ENCODE data around the gene ARSB. TPM values are rescaled to one million over a fixed set of nuclear protein-coding genes. Genes with fewer than 3 reads are reported as not detected.

The ARSB gene
- total RNA-seq, 1 experiment from 2014 or later, result 11.4 TPM

- Mint-ChIP-seq H3K4me1 (peaks cover 13 to 14% of the 10 kb centered on the region in 2 experiments), H3K9me3 (no peaks in the 10 kb centered on the region), H3K27me3 (ENCODE audit: low read depth) (no peaks in the 10 kb centered on the region), H3K36me3 (ENCODE audit: insufficient read depth in 1 of 3, low read depth in 3 of 3) (peaks cover 0 to under 1% (median 0%) of the 10 kb centered on the region in 3 experiments; a peak in 1 of 7 replicates), H3K4me3 (no peak overlapping the region; a peak in 1 of 5 replicates), H3K27ac (no peak overlapping the region)
- Histone ChIP-seq H3K4me1 (ENCODE audit: insufficient read depth, low read length) (no peaks in the 10 kb centered on the region), H3K9ac (ENCODE audit: extremely low read depth, insufficient read length, low read length) (no peak overlapping the region), H2BK20ac (ENCODE audit: low read depth, low read length, poor library complexity, severe bottlenecking) (no peak overlapping the region), H3K9me3 (ENCODE audit: control insufficient read depth, low read depth, low read length) (no peaks in the 10 kb centered on the region), H2AK5ac (ENCODE audit: insufficient read length, low read length) (no peak overlapping the region), H3K27ac (ENCODE audit: insufficient read length, low read depth, low read length) (no peak overlapping the region), H3K23me2 (ENCODE audit: insufficient read length, low read depth, low read length, poor library complexity, severe bottlenecking) (no peaks in the 10 kb centered on the region), H3K14ac (ENCODE audit: insufficient read depth, low read length) (no peak overlapping the region), H3K4me2 (ENCODE audit: insufficient read depth, insufficient read length, low read length) (no peak overlapping the region), H2BK15ac (ENCODE audit: low read depth, low read length) (no peak overlapping the region), H3K79me2 (ENCODE audit: insufficient read depth, low read length) (no peaks in the 10 kb centered on the region), H4K8ac (replicated peaks; ENCODE audit: insufficient read length, low read depth, low read length) (no peak overlapping the region), H2BK12ac (ENCODE audit: insufficient read length, low read depth, low read length) (no peak overlapping the region), H3K56ac (ENCODE audit: insufficient read length, low read depth, low read length) (no peak overlapping the region), H4K91ac (ENCODE audit: insufficient read length, low read depth, low read length) (no peak overlapping the region), H3K23ac (ENCODE audit: insufficient read length, low read depth, low read length) (no peak overlapping the region), H3T11ph (ENCODE audit: low read length) (no peak overlapping the region), H3K4ac (ENCODE audit: low read depth, low read length) (no peak overlapping the region), H4K5ac (ENCODE audit: insufficient read length, low read depth, low read length) (no peak overlapping the region), H3K27me3 (ENCODE audit: insufficient read depth, low read length) (no peaks in the 10 kb centered on the region), H2BK5ac (ENCODE audit: insufficient read length, low read length) (no peak overlapping the region), H3K79me1 (ENCODE audit: insufficient read depth, low read depth, low read length, poor library complexity, severe bottlenecking) (no peaks in the 10 kb centered on the region), H3K18ac (ENCODE audit: insufficient read length, low read depth, low read length) (no peak overlapping the region), H2BK120ac (ENCODE audit: low read depth, low read length, poor library complexity, severe bottlenecking) (no peak overlapping the region), H2AFZ (ENCODE audit: low read length) (no peak overlapping the region), H4K20me1 (ENCODE audit: control insufficient read depth, insufficient read depth, insufficient read length) (no peaks in the 10 kb centered on the region)
- WGBS (ENCODE audit: extremely low coverage, insufficient read length, low lambda C conversion rate), result no CpG with 5 or more reads among the region's 1 CpG
- DNase-seq, result no peak
- TF ChIP-seq CTCF (conservative IDR thresholded peaks at IDR 0.05), result no peak
Measured at GRCh38 chr5:78778538-78778937, 206.6 kb downstream of the ARSB start.

Measured in H9 (cell line).